SK-N-SH treated with all-trans-retinoic acid at 6 μM for 48 hours (cell line): ENCODE results near the gene DDX39A.

Source experiments
- ARNTL ChIP-seq: fragments of 450-650 bp; formaldehyde crosslinking; IDR thresholded peaks from 2 replicates; pipeline ENCODE4 v1.5.0; 2020; ENCODE audit warnings: low read depth, mild to moderate bottlenecking, moderate library complexity, borderline replicate concordance
- CREB5 ChIP-seq: fragments of 250-450 bp; sonication (Bioruptor Pico); IDR thresholded peaks from 2 replicates; pipeline ENCODE4 v1.5.1; 2020; ENCODE audit warnings: low read depth, mild to moderate bottlenecking, moderate library complexity
- ESRRG ChIP-seq: fragments of 250-450 bp; sonication (Bioruptor Pico); IDR thresholded peaks from 2 replicates; pipeline ENCODE4 v1.6.1; 2021; ENCODE audit warnings: mild to moderate bottlenecking
- GLIS3 ChIP-seq: fragments of 250-450 bp; sonication (Bioruptor Pico); IDR thresholded peaks from 2 replicates; pipeline ENCODE4 v1.5.0; 2020; ENCODE audit warnings: mild to moderate bottlenecking, moderate library complexity
- PATZ1 ChIP-seq: fragments of 250-450 bp; sonication (Bioruptor Pico); IDR thresholded peaks from 2 replicates; pipeline ENCODE4 v1.8.0; 2020; ENCODE audit warnings: mild to moderate bottlenecking, moderate library complexity, borderline replicate concordance
- PPARA ChIP-seq: fragments of 250-450 bp; sonication (Bioruptor Pico); IDR thresholded peaks from 2 replicates; pipeline ENCODE4 v1.5.0; 2020; ENCODE audit warnings: mild to moderate bottlenecking, borderline replicate concordance
- TSHZ2 ChIP-seq: fragments of 250-450 bp; sonication (Bioruptor Pico); IDR thresholded peaks from 2 replicates; pipeline ENCODE4 v1.5.0; 2020; ENCODE audit warnings: mild to moderate bottlenecking, moderate library complexity
- ZC3H10 ChIP-seq: fragments of 250-450 bp; sonication (Bioruptor Pico); IDR thresholded peaks from 2 replicates; pipeline ENCODE4 v1.5.1; 2021; ENCODE audit warnings: mild to moderate bottlenecking, moderate library complexity
- ZFP3 ChIP-seq: fragments of 250-450 bp; sonication (Bioruptor Pico); IDR thresholded peaks from 2 replicates; pipeline ENCODE4 v1.5.0; 2020; ENCODE audit warnings: mild to moderate bottlenecking, moderate library complexity
- ZFP30 ChIP-seq: fragments of 450-650 bp; formaldehyde crosslinking; IDR thresholded peaks from 2 replicates; pipeline ENCODE4 v1.5.0; 2022; ENCODE audit warnings: mild to moderate bottlenecking, moderate library complexity
- ZNF565 ChIP-seq: fragments of 450-650 bp; formaldehyde crosslinking; conservative IDR thresholded peaks from 2 replicates; pipeline ENCODE4 v1.5.0; 2020; ENCODE audit warnings: low read depth, mild to moderate bottlenecking, moderate library complexity
- ZNF8 ChIP-seq: fragments of 450-650 bp; formaldehyde crosslinking; IDR thresholded peaks from 2 replicates; pipeline ENCODE4 v1.5.0; 2020; ENCODE audit warnings: mild to moderate bottlenecking, moderate library complexity

GRCh38 chr19:14407605-14408484 is 11.3 kb downstream of the DDX39A start:
- TF ChIP-seq PATZ1 (CRISPR knock-in tag), result no peak
- no peak for TF ChIP-seq ZNF565 (CRISPR knock-in tag)
- TF ChIP-seq ZFP30 (CRISPR knock-in tag), result no peak
- TF ChIP-seq ZFP3, result no peak
- no peak for TF ChIP-seq ZC3H10 (CRISPR knock-in tag)
- TF ChIP-seq TSHZ2 (CRISPR knock-in tag), result no peak
- no peak for TF ChIP-seq PPARA (CRISPR knock-in tag)
- TF ChIP-seq CREB5 (CRISPR knock-in tag), result no peak
- TF ChIP-seq ARNTL, result no peak
- TF ChIP-seq GLIS3 (CRISPR knock-in tag), result no peak
- TF ChIP-seq ESRRG (CRISPR knock-in tag), result no peak
- no peak for TF ChIP-seq ZNF8 (CRISPR knock-in tag)
